GM23338 (cell line): ENCODE measurements around the gene RNFT2. TPM values are rescaled to one million over a fixed set of nuclear protein-coding genes. Genes with fewer than 3 reads are reported as not detected.

ENCODE experiments used
- ATAC-seq: fragments of 200-7000 bp; cut with Tn5 transposase; 3 replicates; pipeline ENCODE4 v1.9.1; 2020
- DNase-seq: peaks from one replicate; pipeline ENCODE4 v3.0.0-alpha.2; 2015; ENCODE audit warnings: low spot score
- H2AFZ ChIP-seq: fragments of 200-600 bp; sonication (generic); 2 replicates; pipeline ENCODE4 v1.8.0; 2016; ENCODE audit warnings: antibody characterized with exemption, mild to moderate bottlenecking, moderate library complexity
- H3F3A ChIP-seq: fragments of 200-600 bp; sonication (generic); replicated peaks from 2 replicates; pipeline ENCODE4 v1.8.0; 2017; ENCODE audit warnings: antibody characterized with exemption, mixed run types, low read depth
- H3K27ac ChIP-seq: fragments of 200-600 bp; sonication (generic); 2 replicates; pipeline ENCODE4 v1.6.1; 2016; ENCODE audit warnings: low read depth
- H3K27me3 ChIP-seq: fragments of 200-600 bp; sonication (generic); 2 replicates; pipeline ENCODE4 v1.8.0; 2016; ENCODE audit warnings: mild to moderate bottlenecking, mixed run types, moderate library complexity; ENCODE audit not compliant: insufficient read depth
- H3K36me3 ChIP-seq: fragments of 200-600 bp; sonication (generic); 2 replicates; pipeline ENCODE4 v1.8.0; 2016; ENCODE audit warnings: mild to moderate bottlenecking; ENCODE audit not compliant: insufficient read depth
- H3K4me1 ChIP-seq: fragments of 200-600 bp; sonication (generic); 2 replicates; pipeline ENCODE4 v1.8.0; 2016; ENCODE audit warnings: mild to moderate bottlenecking, moderate library complexity; ENCODE audit not compliant: insufficient read depth
- H3K4me2 ChIP-seq: fragments of 200-600 bp; sonication (generic); 2 replicates; pipeline ENCODE4 v1.7.1; 2017; ENCODE audit warnings: mixed run types
- H3K4me3 ChIP-seq: fragments of 200-600 bp; sonication (generic); 2 replicates; pipeline ENCODE4 v1.6.1; 2016; ENCODE audit warnings: mixed run types
- H3K79me2 ChIP-seq: fragments of 200-600 bp; sonication (generic); replicated peaks from 2 replicates; pipeline ENCODE4 v1.8.0; 2017; ENCODE audit warnings: mild to moderate bottlenecking; ENCODE audit not compliant: insufficient read depth
- H3K9me2 ChIP-seq: fragments of 200-600 bp; sonication (generic); 2 replicates; pipeline ENCODE4 v1.8.0; 2017; ENCODE audit not compliant: insufficient read depth
- H4K20me1 ChIP-seq: fragments of 200-600 bp; sonication (generic); replicated peaks from 2 replicates; pipeline ENCODE4 v1.8.0; 2017; ENCODE audit warnings: mild to moderate bottlenecking; ENCODE audit not compliant: insufficient read depth
- H3K27ac Mint-ChIP-seq: 2 replicates; pipeline ENCODE4 v1.8.0; 2020; ENCODE audit warnings: inconsistent platforms, mild to moderate bottlenecking, moderate library complexity, mixed read lengths
- H3K27me3 Mint-ChIP-seq: 3 replicates; pipeline ENCODE4 v1.8.0; 2022; ENCODE audit warnings: low read depth, mild to moderate bottlenecking, moderate library complexity, mixed read lengths, inconsistent platforms; ENCODE audit not compliant: insufficient read depth, poor library complexity
- H3K36me3 Mint-ChIP-seq: 3 replicates; pipeline ENCODE4 v1.8.0; 2021; ENCODE audit warnings: low read depth, mild to moderate bottlenecking, inconsistent platforms, moderate library complexity, mixed read lengths
- H3K4me1 Mint-ChIP-seq: 3 replicates; pipeline ENCODE4 v1.8.0; 2020; ENCODE audit warnings: mild to moderate bottlenecking, inconsistent platforms, mixed read lengths
- H3K4me3 Mint-ChIP-seq: 3 replicates; pipeline ENCODE4 v1.8.0; 2021; ENCODE audit warnings: moderate library complexity, mild to moderate bottlenecking, inconsistent platforms, mixed read lengths
- H3K9me3 Mint-ChIP-seq: 3 replicates; pipeline ENCODE4 v1.8.0; 2020; ENCODE audit warnings: moderate library complexity, mild to moderate bottlenecking, inconsistent platforms, mixed read lengths
- CREB1 ChIP-seq: fragments of 250-450 bp; sonication (Bioruptor Pico); IDR thresholded peaks from 2 replicates; pipeline ENCODE4 v1.5.0; 2020; ENCODE audit warnings: low read depth, mild to moderate bottlenecking, moderate library complexity
- EZH2 ChIP-seq: fragments of 200-600 bp; sonication (generic); IDR thresholded peaks from one replicate; pipeline ENCODE4 v1.8.0; 2017; ENCODE audit warnings: antibody characterized with exemption, mild to moderate bottlenecking, low read depth; ENCODE audit not compliant: unreplicated experiment
- EZH2phosphoT487 ChIP-seq: fragments of 200-600 bp; sonication (generic); IDR thresholded peaks from one replicate; pipeline ENCODE4 v1.8.1; 2018; ENCODE audit warnings: antibody characterized with exemption; ENCODE audit not compliant: unreplicated experiment
- JUNB ChIP-seq: IDR thresholded peaks from one replicate; pipeline ENCODE4 v1.6.1; 2016; ENCODE audit warnings: antibody characterized with exemption; ENCODE audit not compliant: unreplicated experiment
- NANOG ChIP-seq: IDR thresholded peaks from 2 replicates; pipeline ENCODE4 v1.6.1; 2016; ENCODE audit warnings: antibody characterized with exemption, borderline replicate concordance
- POLR2AphosphoS5 ChIP-seq: IDR thresholded peaks from 2 replicates; pipeline ENCODE4 v1.6.1; 2016; ENCODE audit warnings: antibody characterized with exemption, low read depth
- STAT1 ChIP-seq: IDR thresholded peaks from one replicate; pipeline ENCODE4 v1.6.1; 2016; ENCODE audit warnings: antibody characterized with exemption; ENCODE audit not compliant: unreplicated experiment
- ZNF114 ChIP-seq: fragments of 250-450 bp; sonication (Bioruptor Pico); IDR thresholded peaks from 2 replicates; pipeline ENCODE4 v1.5.0; 2020; ENCODE audit warnings: mild to moderate bottlenecking, moderate library complexity
- ZNF331 ChIP-seq: fragments of 250-450 bp; sonication (Bioruptor Pico); IDR thresholded peaks from 2 replicates; pipeline ENCODE4 v1.5.0; 2020; ENCODE audit warnings: low read depth, mild to moderate bottlenecking, moderate library complexity
- polyA plus RNA-seq: library from polyadenylated mRNA; unstranded; fragments of >200 nt; fragmentation: Nextera tagmentation; extraction: Ambion mirVana; gene quantifications from 2 replicates; pipeline ENCODE4 v1.2.1, GENCODE V29; 2016
- total RNA-seq: library from RNA; depleted of rRNA; stranded (reverse); fragments of >200 nt; shearing (Covaris generic); gene quantifications from 2 replicates; pipeline ENCODE4 v1.2.3, GENCODE V29; 2014
- TF ChIP-seq, protein P1 (sequence below): IDR thresholded peaks from one replicate; pipeline ENCODE4 v1.6.1; 2018; ENCODE audit warnings: antibody characterized with exemption; ENCODE audit not compliant: unreplicated experiment
- TF ChIP-seq, protein P2 (sequence below): fragments of 250-450 bp; sonication (Bioruptor Pico); IDR thresholded peaks from 2 replicates; pipeline ENCODE4 v1.5.0; 2020; ENCODE audit warnings: mild to moderate bottlenecking, moderate library complexity
- TF ChIP-seq, protein P3 (sequence below): IDR thresholded peaks from 2 replicates; pipeline ENCODE4 v1.6.1; 2016; ENCODE audit warnings: antibody characterized with exemption
- TF ChIP-seq, protein P4 (sequence below), 2 experiments: fragments of 200-600 bp in 1 of 2; sonication (generic) in 1 of 2; conservative IDR thresholded peaks; 2 replicates each; pipeline versions ENCODE4 v1.5.1 to v1.6.1; 2016 to 2017; ENCODE audit warnings: antibody characterized with exemption in 2 of 2, low read depth in 2 of 2, mild to moderate bottlenecking in 2 of 2, moderate library complexity in 1 of 2

RNFT2 gene
- total and polyA plus RNA-seq, 2 experiments from 2014 or later, result 19.3 to 22.9 TPM

DNA sequence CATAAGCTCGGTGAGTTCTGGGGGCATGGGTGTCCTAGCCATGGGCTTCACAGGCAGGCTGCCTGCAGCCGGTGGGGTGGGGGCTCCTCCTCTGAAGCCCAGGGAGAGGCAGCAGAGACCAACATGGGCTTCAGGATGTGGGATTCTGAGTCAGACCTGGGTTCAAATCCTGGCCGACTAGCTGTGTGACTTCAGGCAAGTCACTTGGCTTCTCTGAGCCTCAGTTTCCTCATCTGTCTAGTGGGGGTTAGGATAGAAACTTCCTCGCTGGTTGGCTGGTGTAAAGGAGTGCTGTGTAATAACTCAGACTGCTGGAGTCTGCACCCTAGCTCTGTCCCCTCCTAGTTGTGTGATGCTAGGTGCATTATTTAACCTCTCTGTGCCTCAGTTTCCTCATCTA, 12.2 kb downstream of the RNFT2 start:
- Mint-ChIP-seq H3K27ac (no peak overlapping the region), H3K36me3 (peaks cover 41% of the 10 kb centered on the region), H3K9me3 (no peaks in the 10 kb centered on the region), H3K4me1 (no peaks in the 10 kb centered on the region), H3K4me3 (no peak overlapping the region), H3K27me3 (peaks cover 1% of the 10 kb centered on the region)
- H3K36me3 ChIP-seq, result peaks cover 3% of the 10 kb centered on the region; the same call in 1 of the 2 replicates
- no peaks in the 10 kb centered on the region for H3F3A ChIP-seq
- H3K4me2 ChIP-seq, result no peak overlapping the region
- no peak for DNase-seq
- H3K27ac ChIP-seq, result no peak overlapping the region
- no peak for ATAC-seq
- H3K27me3 ChIP-seq, result no peaks in the 10 kb centered on the region
- no peaks in the 10 kb centered on the region for H3K9me2 ChIP-seq
- no peaks in the 10 kb centered on the region for H3K4me1 ChIP-seq
- peaks cover 6% of the 10 kb centered on the region for H4K20me1 ChIP-seq
- TF ChIP-seq, protein P1, sequence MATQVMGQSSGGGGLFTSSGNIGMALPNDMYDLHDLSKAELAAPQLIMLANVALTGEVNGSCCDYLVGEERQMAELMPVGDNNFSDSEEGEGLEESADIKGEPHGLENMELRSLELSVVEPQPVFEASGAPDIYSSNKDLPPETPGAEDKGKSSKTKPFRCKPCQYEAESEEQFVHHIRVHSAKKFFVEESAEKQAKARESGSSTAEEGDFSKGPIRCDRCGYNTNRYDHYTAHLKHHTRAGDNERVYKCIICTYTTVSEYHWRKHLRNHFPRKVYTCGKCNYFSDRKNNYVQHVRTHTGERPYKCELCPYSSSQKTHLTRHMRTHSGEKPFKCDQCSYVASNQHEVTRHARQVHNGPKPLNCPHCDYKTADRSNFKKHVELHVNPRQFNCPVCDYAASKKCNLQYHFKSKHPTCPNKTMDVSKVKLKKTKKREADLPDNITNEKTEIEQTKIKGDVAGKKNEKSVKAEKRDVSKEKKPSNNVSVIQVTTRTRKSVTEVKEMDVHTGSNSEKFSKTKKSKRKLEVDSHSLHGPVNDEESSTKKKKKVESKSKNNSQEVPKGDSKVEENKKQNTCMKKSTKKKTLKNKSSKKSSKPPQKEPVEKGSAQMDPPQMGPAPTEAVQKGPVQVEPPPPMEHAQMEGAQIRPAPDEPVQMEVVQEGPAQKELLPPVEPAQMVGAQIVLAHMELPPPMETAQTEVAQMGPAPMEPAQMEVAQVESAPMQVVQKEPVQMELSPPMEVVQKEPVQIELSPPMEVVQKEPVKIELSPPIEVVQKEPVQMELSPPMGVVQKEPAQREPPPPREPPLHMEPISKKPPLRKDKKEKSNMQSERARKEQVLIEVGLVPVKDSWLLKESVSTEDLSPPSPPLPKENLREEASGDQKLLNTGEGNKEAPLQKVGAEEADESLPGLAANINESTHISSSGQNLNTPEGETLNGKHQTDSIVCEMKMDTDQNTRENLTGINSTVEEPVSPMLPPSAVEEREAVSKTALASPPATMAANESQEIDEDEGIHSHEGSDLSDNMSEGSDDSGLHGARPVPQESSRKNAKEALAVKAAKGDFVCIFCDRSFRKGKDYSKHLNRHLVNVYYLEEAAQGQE, result no peak
- no peak for TF ChIP-seq POLR2AphosphoS5
- TF ChIP-seq, protein P2, sequence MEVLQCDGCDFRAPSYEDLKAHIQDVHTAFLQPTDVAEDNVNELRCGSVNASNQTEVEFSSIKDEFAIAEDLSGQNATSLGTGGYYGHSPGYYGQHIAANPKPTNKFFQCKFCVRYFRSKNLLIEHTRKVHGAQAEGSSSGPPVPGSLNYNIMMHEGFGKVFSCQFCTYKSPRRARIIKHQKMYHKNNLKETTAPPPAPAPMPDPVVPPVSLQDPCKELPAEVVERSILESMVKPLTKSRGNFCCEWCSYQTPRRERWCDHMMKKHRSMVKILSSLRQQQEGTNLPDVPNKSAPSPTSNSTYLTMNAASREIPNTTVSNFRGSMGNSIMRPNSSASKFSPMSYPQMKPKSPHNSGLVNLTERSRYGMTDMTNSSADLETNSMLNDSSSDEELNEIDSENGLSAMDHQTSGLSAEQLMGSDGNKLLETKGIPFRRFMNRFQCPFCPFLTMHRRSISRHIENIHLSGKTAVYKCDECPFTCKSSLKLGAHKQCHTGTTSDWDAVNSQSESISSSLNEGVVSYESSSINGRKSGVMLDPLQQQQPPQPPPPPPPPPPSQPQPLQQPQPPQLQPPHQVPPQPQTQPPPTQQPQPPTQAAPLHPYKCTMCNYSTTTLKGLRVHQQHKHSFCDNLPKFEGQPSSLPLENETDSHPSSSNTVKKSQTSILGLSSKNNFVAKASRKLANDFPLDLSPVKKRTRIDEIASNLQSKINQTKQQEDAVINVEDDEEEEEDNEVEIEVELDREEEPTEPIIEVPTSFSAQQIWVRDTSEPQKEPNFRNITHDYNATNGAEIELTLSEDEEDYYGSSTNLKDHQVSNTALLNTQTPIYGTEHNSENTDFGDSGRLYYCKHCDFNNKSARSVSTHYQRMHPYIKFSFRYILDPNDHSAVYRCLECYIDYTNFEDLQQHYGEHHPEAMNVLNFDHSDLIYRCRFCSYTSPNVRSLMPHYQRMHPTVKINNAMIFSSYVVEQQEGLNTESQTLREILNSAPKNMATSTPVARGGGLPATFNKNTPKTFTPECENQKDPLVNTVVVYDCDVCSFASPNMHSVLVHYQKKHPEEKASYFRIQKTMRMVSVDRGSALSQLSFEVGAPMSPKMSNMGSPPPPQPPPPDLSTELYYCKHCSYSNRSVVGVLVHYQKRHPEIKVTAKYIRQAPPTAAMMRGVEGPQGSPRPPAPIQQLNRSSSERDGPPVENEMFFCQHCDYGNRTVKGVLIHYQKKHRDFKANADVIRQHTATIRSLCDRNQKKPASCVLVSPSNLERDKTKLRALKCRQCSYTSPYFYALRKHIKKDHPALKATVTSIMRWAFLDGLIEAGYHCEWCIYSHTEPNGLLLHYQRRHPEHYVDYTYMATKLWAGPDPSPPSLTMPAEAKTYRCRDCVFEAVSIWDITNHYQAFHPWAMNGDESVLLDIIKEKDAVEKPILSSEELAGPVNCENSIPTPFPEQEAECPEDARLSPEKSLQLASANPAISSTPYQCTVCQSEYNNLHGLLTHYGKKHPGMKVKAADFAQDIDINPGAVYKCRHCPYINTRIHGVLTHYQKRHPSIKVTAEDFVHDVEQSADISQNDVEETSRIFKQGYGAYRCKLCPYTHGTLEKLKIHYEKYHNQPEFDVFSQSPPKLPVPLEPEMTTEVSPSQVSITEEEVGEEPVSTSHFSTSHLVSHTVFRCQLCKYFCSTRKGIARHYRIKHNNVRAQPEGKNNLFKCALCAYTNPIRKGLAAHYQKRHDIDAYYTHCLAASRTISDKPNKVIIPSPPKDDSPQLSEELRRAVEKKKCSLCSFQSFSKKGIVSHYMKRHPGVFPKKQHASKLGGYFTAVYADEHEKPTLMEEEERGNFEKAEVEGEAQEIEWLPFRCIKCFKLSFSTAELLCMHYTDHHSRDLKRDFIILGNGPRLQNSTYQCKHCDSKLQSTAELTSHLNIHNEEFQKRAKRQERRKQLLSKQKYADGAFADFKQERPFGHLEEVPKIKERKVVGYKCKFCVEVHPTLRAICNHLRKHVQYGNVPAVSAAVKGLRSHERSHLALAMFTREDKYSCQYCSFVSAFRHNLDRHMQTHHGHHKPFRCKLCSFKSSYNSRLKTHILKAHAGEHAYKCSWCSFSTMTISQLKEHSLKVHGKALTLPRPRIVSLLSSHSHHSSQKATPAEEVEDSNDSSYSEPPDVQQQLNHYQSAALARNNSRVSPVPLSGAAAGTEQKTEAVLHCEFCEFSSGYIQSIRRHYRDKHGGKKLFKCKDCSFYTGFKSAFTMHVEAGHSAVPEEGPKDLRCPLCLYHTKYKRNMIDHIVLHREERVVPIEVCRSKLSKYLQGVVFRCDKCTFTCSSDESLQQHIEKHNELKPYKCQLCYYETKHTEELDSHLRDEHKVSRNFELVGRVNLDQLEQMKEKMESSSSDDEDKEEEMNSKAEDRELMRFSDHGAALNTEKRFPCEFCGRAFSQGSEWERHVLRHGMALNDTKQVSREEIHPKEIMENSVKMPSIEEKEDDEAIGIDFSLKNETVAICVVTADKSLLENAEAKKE (CRISPR knock-in tag), result no peak
- TF ChIP-seq ZNF114, result no peak
- TF ChIP-seq, protein P3, sequence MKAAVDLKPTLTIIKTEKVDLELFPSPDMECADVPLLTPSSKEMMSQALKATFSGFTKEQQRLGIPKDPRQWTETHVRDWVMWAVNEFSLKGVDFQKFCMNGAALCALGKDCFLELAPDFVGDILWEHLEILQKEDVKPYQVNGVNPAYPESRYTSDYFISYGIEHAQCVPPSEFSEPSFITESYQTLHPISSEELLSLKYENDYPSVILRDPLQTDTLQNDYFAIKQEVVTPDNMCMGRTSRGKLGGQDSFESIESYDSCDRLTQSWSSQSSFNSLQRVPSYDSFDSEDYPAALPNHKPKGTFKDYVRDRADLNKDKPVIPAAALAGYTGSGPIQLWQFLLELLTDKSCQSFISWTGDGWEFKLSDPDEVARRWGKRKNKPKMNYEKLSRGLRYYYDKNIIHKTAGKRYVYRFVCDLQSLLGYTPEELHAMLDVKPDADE, result no peak
- TF ChIP-seq CREB1 (CRISPR knock-in tag), result no peak
- TF ChIP-seq, protein P4, sequence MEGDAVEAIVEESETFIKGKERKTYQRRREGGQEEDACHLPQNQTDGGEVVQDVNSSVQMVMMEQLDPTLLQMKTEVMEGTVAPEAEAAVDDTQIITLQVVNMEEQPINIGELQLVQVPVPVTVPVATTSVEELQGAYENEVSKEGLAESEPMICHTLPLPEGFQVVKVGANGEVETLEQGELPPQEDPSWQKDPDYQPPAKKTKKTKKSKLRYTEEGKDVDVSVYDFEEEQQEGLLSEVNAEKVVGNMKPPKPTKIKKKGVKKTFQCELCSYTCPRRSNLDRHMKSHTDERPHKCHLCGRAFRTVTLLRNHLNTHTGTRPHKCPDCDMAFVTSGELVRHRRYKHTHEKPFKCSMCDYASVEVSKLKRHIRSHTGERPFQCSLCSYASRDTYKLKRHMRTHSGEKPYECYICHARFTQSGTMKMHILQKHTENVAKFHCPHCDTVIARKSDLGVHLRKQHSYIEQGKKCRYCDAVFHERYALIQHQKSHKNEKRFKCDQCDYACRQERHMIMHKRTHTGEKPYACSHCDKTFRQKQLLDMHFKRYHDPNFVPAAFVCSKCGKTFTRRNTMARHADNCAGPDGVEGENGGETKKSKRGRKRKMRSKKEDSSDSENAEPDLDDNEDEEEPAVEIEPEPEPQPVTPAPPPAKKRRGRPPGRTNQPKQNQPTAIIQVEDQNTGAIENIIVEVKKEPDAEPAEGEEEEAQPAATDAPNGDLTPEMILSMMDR (conservative IDR thresholded peaks at IDR 0.05; ENCODE audit: low read depth in 2 of 2), result no peak
- no peak for TF ChIP-seq NANOG
- no peak for TF ChIP-seq EZH2
- TF ChIP-seq ZNF331, result no peak
- no peak for TF ChIP-seq STAT1
- TF ChIP-seq EZH2phosphoT487, result no peak
- TF ChIP-seq JUNB, result no peak
- H2AFZ ChIP-seq, result no peak overlapping the region
- H3K4me3 ChIP-seq, result no peak overlapping the region
- no peaks in the 10 kb centered on the region for H3K79me2 ChIP-seq
